GM13976 (cell line): ENCODE data around the gene SLC35G3.

Experiments used
- DNase-seq: peaks from one replicate; pipeline ENCODE4 v3.0.0; 2012; ENCODE audit warnings: low spot score
- in situ Hi-C: fragments of 300-500 bp; cut with MboI; formaldehyde crosslinking; loops from one replicate; pipeline ENCODE4 v1.12.0; 2022; ENCODE audit warnings: low sequenced_read_pairs, mixed read lengths, inconsistent platforms; ENCODE audit not compliant: unreplicated experiment
- TF ChIP-seq, protein P1 (sequence below): IDR thresholded peaks from 2 replicates; pipeline ENCODE4 v1.5.1; 2012; ENCODE audit warnings: borderline replicate concordance, mild to moderate bottlenecking; ENCODE audit not compliant: insufficient read depth; ENCODE audit errors: extremely low read depth, missing control alignments, control extremely low read depth

The SLC35G3 gene

DNA sequence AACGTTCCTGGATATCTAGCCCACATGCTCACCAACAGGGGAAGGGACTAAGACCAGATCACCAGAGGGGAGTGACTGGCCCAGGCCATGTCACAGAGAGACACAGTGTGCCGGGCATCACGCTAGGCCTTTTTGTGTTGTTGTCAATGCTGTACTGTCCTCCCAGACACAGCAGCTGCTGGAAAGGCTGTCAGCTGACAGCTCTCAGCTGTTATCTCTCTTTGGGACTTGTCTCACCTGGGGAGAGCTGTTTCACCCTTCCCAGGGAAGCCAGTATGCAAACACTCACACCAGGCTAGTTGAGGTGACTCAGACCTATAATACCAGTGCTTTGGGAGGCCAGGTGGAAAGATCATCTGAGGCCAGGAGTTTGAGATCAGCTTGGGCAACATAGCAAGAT lies 27.1 kb downstream of the SLC35G3 start:
- no peak for DNase-seq
- in situ Hi-C loops = loop anchor here (25.0 kb wide), 1 partner anchor 570 kb away; the partner anchor contains the start of gene RASL10B
- TF ChIP-seq, protein P1, sequence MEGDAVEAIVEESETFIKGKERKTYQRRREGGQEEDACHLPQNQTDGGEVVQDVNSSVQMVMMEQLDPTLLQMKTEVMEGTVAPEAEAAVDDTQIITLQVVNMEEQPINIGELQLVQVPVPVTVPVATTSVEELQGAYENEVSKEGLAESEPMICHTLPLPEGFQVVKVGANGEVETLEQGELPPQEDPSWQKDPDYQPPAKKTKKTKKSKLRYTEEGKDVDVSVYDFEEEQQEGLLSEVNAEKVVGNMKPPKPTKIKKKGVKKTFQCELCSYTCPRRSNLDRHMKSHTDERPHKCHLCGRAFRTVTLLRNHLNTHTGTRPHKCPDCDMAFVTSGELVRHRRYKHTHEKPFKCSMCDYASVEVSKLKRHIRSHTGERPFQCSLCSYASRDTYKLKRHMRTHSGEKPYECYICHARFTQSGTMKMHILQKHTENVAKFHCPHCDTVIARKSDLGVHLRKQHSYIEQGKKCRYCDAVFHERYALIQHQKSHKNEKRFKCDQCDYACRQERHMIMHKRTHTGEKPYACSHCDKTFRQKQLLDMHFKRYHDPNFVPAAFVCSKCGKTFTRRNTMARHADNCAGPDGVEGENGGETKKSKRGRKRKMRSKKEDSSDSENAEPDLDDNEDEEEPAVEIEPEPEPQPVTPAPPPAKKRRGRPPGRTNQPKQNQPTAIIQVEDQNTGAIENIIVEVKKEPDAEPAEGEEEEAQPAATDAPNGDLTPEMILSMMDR = no peak

DNA sequence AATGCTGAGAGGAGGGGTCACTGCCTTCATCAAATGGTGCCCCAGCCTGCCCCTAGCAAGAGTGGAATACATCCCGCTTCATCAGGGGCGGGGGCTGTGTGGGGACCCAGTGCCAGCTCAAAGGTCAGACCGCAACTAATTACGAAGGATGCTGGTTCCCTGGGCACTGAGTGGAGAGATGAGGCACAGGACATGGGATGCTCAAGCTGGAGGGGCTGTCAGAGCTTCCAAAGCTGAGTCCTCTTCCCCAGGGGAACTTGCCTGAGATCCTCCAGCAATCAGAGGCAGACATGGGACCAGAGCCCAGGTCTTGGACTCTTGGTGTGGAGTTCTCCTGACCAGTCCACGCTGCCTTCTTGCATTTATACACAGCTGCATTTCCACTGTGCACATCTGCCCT lies 27.7 kb downstream of the SLC35G3 start:
- TF ChIP-seq, protein P1 = no peak
- in situ Hi-C loops = loop anchor here (25.0 kb wide), 1 partner anchor 571 kb away; the partner anchor contains the start of gene RASL10B
- no peak for DNase-seq

DNA sequence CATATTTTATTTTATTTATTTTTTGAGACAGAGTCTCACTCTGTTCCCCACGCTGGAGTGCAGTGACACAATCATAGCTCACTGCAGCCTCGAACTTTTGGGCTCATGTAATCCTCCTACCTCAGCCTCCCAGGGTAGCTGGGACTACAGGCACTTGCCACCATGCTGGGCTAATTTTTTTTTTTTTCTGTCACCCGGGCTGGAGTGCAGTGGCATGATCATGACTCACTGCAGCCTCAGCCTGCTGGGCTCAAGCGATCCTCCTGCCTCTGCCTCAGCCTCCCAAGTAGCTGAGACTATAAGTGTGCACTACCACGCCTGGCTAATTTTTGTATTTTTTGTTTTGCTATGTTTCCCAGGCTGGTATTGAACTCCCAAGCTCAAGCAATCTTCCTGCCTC lies 29.5 kb downstream of the SLC35G3 start:
- TF ChIP-seq, protein P1 = no peak
- in situ Hi-C loops = loop anchor here (25.0 kb wide), 1 partner anchor 573 kb away; the partner anchor contains the start of gene RASL10B
- DNase-seq = no peak

DNA sequence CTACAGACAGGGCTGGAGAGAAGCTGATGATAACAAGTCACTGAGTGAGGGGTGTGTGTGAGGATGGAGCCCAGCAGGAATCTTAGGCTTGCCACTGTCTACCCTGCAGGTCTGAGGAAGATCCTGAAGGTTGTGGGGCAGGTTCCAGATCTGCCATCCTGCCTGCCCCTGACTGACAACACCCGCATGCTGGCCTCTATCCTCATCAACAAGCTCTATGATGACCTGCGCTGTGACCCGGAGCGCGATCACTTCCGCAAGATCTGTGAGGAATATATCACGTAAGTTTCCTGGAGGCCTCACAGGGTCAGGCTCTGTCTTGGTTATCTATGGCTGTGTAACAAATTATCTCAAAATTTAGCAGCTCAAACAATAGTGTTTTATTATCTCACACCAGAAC lies 30.3 kb downstream of the SLC35G3 start:
- in situ Hi-C loops = loop anchor here (25.0 kb wide), 1 partner anchor 573 kb away; the partner anchor contains the start of gene RASL10B
- no peak for DNase-seq
- TF ChIP-seq, protein P1 = no peak

DNA sequence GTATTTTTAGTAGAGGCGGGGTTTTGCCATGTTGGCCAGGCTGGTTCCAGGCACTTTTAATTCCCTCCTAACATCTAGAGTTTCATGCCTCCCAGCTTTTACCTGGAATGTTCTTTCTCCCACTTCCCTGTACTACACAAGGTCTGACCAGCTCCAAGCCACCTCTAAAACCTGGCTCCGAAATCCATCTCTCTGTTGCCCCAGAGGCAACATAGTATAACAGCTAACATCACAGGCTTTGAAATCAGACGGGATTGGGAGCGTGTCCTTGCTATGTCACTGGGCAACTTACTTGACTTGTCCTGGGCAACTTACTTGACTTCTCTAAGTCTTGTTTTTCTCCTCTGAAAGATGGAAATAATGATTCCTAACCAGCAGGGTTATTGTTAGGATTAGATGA lies 31.4 kb downstream of the SLC35G3 start:
- in situ Hi-C loops = loop anchor here (25.0 kb wide), 1 partner anchor 575 kb away; the partner anchor contains the start of gene RASL10B
- no peak for DNase-seq
- TF ChIP-seq, protein P1 = no peak

DNA sequence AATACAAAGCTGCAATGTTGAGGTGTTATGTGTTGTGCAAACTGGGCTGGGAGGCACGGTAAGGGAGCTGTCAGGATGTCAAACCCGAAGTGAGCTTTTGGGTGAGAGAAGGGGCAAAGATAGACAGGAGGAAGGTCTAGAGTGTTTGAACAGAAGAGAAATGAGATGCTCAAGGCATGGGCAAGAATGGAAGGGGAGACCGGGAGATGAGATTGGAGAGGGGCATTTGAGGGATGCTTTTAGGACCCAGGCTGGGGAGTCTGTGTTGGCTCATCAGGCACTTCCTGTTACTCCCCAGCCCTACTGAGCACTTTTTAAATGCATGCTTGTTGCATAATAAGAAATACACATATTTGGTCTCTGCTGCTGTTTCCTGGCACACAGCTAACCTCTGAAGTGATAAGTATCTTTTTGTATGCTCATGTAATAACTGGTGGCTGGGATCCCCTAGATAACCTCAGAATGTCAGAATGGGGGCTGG lies 32.9 kb downstream of the SLC35G3 start:
- in situ Hi-C loops = loop anchor here (25.0 kb wide), 1 partner anchor 576 kb away; the partner anchor contains the start of gene RASL10B

More for the DNA sequence above, 32.9 kb downstream of the SLC35G3 start:
- TF ChIP-seq, protein P1 = no peak
- DNase-seq = no peak
